ENCODE measurements around the gene IKZF2.
A peak's percentile ranks its signal among the peaks of the same experiment; 100 is the strongest.

Gene IKZF2

GRCh38 chr2:213148572-213149261, 2.7 kb downstream of the IKZF2 start:
- Histone ChIP-seq H3K4me3 (ENCODE audit: low read depth in 1 of 2, low read length in 1 of 2) (no peak overlapping the region), H3K27ac (no peak overlapping the region), H3K36me3 (no peaks in the 10 kb centered on the region), H3K9me3 (no peaks in the 10 kb centered on the region), H3K4me1 (ENCODE audit: control insufficient read depth in 1 of 2, insufficient read depth in 1 of 2, low read depth in 1 of 2, low read length in 1 of 2) (peaks cover 28 to 29% of the 10 kb centered on the region in 2 experiments), H3K27me3 (peaks cover 20% of the 10 kb centered on the region)
- TF ChIP-seq, protein P1, sequence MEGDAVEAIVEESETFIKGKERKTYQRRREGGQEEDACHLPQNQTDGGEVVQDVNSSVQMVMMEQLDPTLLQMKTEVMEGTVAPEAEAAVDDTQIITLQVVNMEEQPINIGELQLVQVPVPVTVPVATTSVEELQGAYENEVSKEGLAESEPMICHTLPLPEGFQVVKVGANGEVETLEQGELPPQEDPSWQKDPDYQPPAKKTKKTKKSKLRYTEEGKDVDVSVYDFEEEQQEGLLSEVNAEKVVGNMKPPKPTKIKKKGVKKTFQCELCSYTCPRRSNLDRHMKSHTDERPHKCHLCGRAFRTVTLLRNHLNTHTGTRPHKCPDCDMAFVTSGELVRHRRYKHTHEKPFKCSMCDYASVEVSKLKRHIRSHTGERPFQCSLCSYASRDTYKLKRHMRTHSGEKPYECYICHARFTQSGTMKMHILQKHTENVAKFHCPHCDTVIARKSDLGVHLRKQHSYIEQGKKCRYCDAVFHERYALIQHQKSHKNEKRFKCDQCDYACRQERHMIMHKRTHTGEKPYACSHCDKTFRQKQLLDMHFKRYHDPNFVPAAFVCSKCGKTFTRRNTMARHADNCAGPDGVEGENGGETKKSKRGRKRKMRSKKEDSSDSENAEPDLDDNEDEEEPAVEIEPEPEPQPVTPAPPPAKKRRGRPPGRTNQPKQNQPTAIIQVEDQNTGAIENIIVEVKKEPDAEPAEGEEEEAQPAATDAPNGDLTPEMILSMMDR (IDR thresholded peaks at IDR 0.05) = no peak

DNA sequence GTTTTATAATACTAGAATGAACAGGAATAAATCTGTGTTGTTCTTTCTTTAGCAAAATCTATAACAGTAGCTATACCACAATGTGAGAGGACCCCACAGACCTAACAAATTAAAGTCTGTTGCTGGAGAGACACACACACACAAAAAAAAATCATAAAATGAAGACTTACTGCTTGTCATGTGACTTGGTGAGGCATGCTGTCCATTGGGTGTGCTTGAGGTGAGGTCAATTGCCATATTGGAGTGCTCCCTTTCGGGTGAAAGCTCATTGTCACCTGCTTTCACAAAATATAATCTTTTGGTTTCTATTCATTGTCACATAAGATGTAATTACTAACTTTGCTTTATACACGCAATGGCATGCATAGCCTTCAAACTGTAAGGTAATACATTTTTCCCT, 3.9 kb downstream of the IKZF2 start:
- Histone ChIP-seq H3K36me3 (no peaks in the 10 kb centered on the region), H3K27ac (no peak overlapping the region), H3K4me1 (ENCODE audit: control insufficient read depth in 1 of 2, insufficient read depth in 1 of 2, low read depth in 1 of 2, low read length in 1 of 2) (peaks cover 26 to 27% of the 10 kb centered on the region in 2 experiments), H3K4me3 (ENCODE audit: low read depth in 1 of 2, low read length in 1 of 2) (no peak overlapping the region), H3K9me3 (no peaks in the 10 kb centered on the region), H3K27me3 (peaks cover 8% of the 10 kb centered on the region)
- TF ChIP-seq, protein P1 (IDR thresholded peaks at IDR 0.05) = no peak

DNA sequence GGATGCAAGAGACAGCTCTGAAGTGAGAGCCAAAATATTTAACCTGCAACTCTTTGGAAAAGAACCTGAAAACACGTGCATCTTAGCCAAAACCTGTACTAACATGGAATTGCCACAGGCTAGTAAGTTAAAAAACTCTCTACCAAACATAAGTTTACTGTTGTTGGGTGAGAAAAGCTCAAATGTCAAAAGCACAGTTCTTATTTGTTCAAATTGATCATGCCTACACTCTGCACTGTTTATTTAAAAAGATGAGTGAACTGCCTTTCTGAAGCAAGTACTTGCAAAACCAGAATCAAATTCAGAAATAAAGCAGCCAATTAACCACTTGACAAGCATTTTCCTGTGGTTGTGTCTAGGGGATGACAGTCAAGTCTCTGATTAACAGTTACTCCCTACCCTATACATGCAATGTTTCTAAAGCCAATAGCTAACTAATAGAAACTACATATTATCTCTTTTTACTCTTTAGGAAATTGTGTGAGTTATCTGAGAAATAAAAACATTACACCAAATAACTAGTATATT, 5.6 kb downstream of the IKZF2 start:
- Histone ChIP-seq H3K4me1 (ENCODE audit: control insufficient read depth in 1 of 2, insufficient read depth in 1 of 2, low read depth in 1 of 2, low read length in 1 of 2) (peaks cover 13% of the 10 kb centered on the region in 2 experiments), H3K27ac (no peak overlapping the region), H3K27me3 (no peaks in the 10 kb centered on the region), H3K36me3 (no peaks in the 10 kb centered on the region), H3K4me3 (ENCODE audit: low read depth in 1 of 2, low read length in 1 of 2) (no peak overlapping the region), H3K9me3 (no peaks in the 10 kb centered on the region)
- TF ChIP-seq, protein P1 (IDR thresholded peaks at IDR 0.05) = no peak

DNA sequence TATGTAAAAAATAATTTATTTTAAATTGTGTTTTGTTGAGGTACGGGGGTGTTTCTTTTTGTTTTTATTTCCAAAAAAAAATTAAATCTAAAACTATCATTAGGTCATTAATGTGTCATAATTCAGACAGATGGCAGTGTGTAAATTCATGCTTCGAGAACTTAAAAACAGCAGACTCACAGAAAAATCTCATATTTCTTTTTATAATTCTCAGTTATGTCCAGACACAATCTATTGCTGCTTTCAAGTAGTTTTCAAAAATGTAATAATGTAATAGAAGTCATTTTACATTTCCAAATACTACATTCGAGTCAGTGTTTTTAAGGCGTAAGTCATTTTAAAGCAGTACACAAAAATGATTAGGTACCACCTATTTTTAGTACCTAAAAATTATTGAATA, 14.3 kb downstream of the IKZF2 start:
- Histone ChIP-seq H3K27ac (no peak overlapping the region), H3K4me3 (ENCODE audit: low read depth in 1 of 2, low read length in 1 of 2) (no peak overlapping the region)
- TF ChIP-seq, protein P1 (IDR thresholded peaks at IDR 0.05) = no peak

DNA sequence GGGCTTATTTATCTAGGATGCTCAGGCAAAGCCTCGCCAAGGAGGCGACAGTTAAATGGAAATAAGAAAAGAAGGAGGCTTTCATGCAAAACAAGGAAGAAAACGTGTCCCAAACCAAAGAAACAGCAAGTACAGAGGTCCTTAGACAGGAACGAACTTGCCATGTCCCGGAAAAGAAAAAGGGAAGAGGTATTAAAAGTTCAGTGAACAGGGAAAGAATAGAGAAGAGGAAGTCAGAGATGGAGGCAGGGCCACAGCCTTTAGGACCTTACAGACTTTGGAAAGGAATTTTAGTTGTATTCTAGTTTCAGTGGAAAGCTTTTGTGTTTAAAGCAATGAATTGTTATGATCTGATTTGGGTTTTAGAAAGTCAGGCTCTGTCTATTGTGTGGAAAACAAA, 22.1 kb downstream of the IKZF2 start:
- Histone ChIP-seq H3K4me1 (ENCODE audit: control insufficient read depth in 1 of 2, insufficient read depth in 1 of 2, low read depth in 1 of 2, low read length in 1 of 2) (peaks cover 9 to 18% of the 10 kb centered on the region in 2 experiments), H3K4me3 (ENCODE audit: low read depth in 1 of 2, low read length in 1 of 2) (no peak overlapping the region), H3K9me3 (no peaks in the 10 kb centered on the region), H3K27me3 (no peaks in the 10 kb centered on the region), H3K27ac (peak overlapping the region; percentile 45), H3K36me3 (no peaks in the 10 kb centered on the region)
- TF ChIP-seq, protein P1 (IDR thresholded peaks at IDR 0.05) = no peak

More for the DNA sequence above, 14.3 kb downstream of the IKZF2 start:
- H3K9me3 ChIP-seq = no peaks in the 10 kb centered on the region
- no peaks in the 10 kb centered on the region for H3K36me3 ChIP-seq
- no peaks in the 10 kb centered on the region for H3K4me1 ChIP-seq (ENCODE audit: control insufficient read depth in 1 of 2, insufficient read depth in 1 of 2, low read depth in 1 of 2, low read length in 1 of 2)
- H3K27me3 ChIP-seq = no peaks in the 10 kb centered on the region
